SHP77 treated with DMSO at 0.1 percent for 48 hours (cell line): ENCODE results near the gene ZNF865.

ENCODE experiments used
- DNase-seq: peaks from one replicate; lab custom pipeline; 2025; lab: John Stamatoyannopoulos, UW

The ZNF865 gene

DNA sequence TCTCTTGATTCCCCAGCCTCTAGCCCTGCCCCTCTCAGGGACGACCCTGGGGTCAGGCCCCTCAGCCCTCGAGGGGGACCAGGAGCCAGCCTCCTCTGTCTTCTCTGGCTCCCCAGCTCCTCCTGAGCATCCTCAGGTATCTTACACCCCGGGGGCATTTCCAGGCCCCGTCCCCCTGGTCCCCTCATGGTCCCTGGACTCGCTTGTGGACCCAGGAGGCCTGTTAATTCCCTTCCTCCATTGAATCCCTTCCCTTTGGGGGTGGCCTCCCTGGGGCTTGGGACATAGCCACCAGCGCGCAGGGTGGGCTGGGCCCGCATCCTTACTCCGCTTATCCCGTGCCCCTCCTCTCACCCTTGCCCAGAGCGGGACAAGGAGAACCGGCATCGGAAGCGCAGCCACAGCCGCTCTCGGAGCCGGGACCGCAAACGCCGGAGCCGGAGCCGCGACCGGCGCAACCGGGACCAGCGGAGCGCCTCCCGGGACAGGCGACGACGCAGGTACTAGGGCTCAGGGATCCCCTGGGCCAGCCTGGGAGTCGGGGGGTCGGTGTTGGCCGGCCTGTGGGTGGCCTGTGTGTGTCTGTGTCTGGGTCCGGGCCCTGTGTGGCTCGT lies 53.5 kb downstream of the ZNF865 start:
- DNase-seq: no peak

- no peak for DNase-seq
Measured at GRCh38 chr19:55659822-55660221, 54.4 kb downstream of the ZNF865 start.

DNA sequence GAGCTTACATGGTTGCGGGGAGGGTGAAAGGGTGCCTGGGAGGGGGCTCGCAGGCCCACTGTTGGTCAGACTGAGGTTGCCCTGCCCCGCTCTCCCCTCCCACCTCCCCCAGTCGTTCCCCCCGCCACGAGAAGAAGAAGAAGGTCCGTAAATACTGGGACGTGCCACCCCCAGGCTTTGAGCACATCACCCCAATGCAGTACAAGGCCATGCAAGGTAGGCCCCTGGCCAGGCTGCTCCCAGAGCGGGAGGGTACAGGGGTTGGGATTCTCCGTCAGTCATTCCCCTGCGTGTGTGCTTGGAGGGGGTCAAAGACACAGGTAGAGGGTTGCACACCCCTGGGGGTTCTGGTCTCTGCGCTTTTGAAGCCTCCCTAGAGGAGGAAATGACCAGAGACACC lies 55.0 kb downstream of the ZNF865 start:
- DNase-seq: no peak

- DNase-seq: no peak
Measured at GRCh38 chr19:55660991-55661390, 55.5 kb downstream of the ZNF865 start.

DNA sequence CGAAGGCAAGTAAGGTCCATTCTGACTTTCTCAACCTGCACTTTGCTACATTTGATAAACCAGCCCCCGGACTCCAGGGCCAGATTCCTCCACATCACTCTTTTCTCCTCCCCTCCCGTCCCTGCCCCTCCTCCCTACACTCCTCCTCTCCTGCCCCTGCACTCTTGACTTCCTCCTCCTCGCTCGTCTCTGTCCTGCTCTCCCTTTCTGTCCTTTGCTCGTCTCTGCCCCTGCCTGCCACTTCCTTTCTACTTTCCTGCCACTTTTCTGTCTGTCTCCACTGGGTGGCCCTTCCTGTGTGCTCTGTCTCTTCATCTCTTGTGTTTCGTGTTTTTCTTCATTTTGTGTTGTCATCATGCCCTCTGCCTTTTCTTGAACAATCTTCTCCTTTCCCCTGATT lies 56.4 kb downstream of the ZNF865 start:
- no peak for DNase-seq

GRCh38 chr19:55663846-55664536 lies 58.5 kb downstream of the ZNF865 start:
- no peak for DNase-seq

DNA sequence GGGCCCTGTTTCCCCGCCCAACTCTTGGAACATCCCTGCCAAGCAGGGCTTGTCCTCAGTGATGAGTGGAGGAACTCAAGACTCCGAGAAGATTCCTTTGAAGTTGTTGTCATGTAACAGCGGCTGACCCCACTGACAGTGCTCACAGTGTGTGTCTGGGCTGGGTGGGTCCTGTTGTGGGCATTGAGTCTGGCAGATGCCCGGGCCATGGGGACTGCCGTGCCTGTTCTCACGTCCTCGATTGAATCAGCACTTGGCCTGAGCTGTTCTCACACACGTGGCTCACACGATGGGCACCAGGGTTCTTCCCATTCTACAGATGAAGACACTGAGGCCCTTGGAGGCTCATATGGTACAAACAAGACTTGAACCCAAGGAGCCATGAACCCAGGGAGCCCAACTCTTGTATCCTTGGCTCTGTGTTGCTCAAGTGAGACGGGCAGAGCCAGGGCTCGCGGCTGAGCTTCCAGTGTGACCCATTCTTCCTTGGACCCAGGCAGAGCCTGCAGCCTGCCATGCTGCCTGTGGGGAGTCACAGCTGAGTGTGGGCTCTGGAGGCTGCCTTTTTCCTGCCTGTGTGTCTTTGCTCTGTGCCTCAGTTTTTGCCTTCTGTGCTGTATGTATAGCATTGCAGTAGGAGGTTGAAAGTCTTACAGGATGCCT lies 61.0 kb downstream of the ZNF865 start:
- no peak for DNase-seq
